ENCODE results near the gene PDSS2. TPM values are rescaled to one million over a fixed set of nuclear protein-coding genes. Genes with fewer than 3 reads are reported as not detected.

The PDSS2 gene
- total RNA-seq, 1 experiment from 2014 or later = 12.1 TPM

DNA sequence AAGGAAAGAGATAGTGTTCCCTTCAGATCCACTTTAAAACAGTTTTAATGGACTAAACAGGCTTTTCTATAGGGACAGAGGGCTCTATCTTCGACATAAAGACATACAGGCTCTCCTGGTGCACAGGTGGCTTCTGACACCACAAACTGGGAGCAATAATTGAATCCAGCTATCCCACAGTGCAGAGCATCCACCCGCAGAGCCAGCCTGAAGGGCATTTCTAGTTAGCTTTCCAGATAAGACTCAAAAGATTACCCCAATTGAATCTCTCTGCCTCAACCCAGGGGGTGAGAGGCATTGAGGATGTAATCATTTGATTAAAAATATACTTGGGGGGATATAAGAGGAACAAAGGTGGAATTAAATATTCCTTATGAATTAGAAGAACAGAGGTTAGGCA is 279.3 kb downstream of the PDSS2 start:
- Histone ChIP-seq H3K23me2 (ENCODE audit: insufficient read length, low read depth, low read length, poor library complexity, severe bottlenecking) (no peaks in the 10 kb centered on the region), H2AK5ac (ENCODE audit: insufficient read length, low read length) (no peak overlapping the region), H3T11ph (ENCODE audit: low read length) (no peak overlapping the region), H3K14ac (ENCODE audit: insufficient read depth, low read length) (no peak overlapping the region), H3K79me2 (ENCODE audit: insufficient read depth, low read length) (no peaks in the 10 kb centered on the region), H3K9ac (ENCODE audit: extremely low read depth, insufficient read length, low read length) (no peak overlapping the region), H3K27ac (ENCODE audit: insufficient read length, low read depth, low read length) (no peak overlapping the region), H3K4ac (ENCODE audit: low read depth, low read length) (no peak overlapping the region), H3K79me1 (ENCODE audit: insufficient read depth, low read depth, low read length, poor library complexity, severe bottlenecking) (no peaks in the 10 kb centered on the region), H2BK15ac (ENCODE audit: low read depth, low read length) (no peak overlapping the region), H3K27me3 (ENCODE audit: insufficient read depth, low read length) (no peaks in the 10 kb centered on the region), H2BK120ac (ENCODE audit: low read depth, low read length, poor library complexity, severe bottlenecking) (no peak overlapping the region), H3K9me3 (ENCODE audit: control insufficient read depth, low read depth, low read length) (no peaks in the 10 kb centered on the region), H3K4me1 (ENCODE audit: insufficient read depth, low read length) (no peaks in the 10 kb centered on the region), H3K23ac (ENCODE audit: insufficient read length, low read depth, low read length) (no peak overlapping the region), H4K20me1 (ENCODE audit: control insufficient read depth, insufficient read depth, insufficient read length) (no peaks in the 10 kb centered on the region), H4K5ac (ENCODE audit: insufficient read length, low read depth, low read length) (no peak overlapping the region), H3K56ac (ENCODE audit: insufficient read length, low read depth, low read length) (no peak overlapping the region), H4K8ac (replicated peaks; ENCODE audit: insufficient read length, low read depth, low read length) (no peak overlapping the region), H2BK12ac (ENCODE audit: insufficient read length, low read depth, low read length) (no peak overlapping the region), H4K91ac (ENCODE audit: insufficient read length, low read depth, low read length) (no peak overlapping the region), H3K4me2 (ENCODE audit: insufficient read depth, insufficient read length, low read length) (no peak overlapping the region), H3K18ac (ENCODE audit: insufficient read length, low read depth, low read length) (no peak overlapping the region), H2BK20ac (ENCODE audit: low read depth, low read length, poor library complexity, severe bottlenecking) (no peak overlapping the region), H2AFZ (ENCODE audit: low read length) (no peak overlapping the region), H2BK5ac (ENCODE audit: insufficient read length, low read length) (no peak overlapping the region)
- DNase-seq = no peak
- Mint-ChIP-seq H3K4me1 (no peaks in the 10 kb centered on the region; a peak in 1 of 4 replicates), H3K9me3 (no peaks in the 10 kb centered on the region), H3K27me3 (ENCODE audit: low read depth) (no peaks in the 10 kb centered on the region), H3K36me3 (ENCODE audit: insufficient read depth in 1 of 3, low read depth in 3 of 3) (no peaks in the 10 kb centered on the region), H3K27ac (no peak overlapping the region), H3K4me3 (no peak overlapping the region)
- WGBS (ENCODE audit: extremely low coverage, insufficient read length, low lambda C conversion rate) = no CpG with 5 or more reads among the region's 2 CpGs
- TF ChIP-seq, protein P1, sequence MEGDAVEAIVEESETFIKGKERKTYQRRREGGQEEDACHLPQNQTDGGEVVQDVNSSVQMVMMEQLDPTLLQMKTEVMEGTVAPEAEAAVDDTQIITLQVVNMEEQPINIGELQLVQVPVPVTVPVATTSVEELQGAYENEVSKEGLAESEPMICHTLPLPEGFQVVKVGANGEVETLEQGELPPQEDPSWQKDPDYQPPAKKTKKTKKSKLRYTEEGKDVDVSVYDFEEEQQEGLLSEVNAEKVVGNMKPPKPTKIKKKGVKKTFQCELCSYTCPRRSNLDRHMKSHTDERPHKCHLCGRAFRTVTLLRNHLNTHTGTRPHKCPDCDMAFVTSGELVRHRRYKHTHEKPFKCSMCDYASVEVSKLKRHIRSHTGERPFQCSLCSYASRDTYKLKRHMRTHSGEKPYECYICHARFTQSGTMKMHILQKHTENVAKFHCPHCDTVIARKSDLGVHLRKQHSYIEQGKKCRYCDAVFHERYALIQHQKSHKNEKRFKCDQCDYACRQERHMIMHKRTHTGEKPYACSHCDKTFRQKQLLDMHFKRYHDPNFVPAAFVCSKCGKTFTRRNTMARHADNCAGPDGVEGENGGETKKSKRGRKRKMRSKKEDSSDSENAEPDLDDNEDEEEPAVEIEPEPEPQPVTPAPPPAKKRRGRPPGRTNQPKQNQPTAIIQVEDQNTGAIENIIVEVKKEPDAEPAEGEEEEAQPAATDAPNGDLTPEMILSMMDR (conservative IDR thresholded peaks at IDR 0.05) = no peak
